SK-N-SH treated with all-trans-retinoic acid at 6 μM for 48 hours (cell line): ENCODE measurements around the gene LAMB1.

Experiments used
- BACH2 ChIP-seq: fragments of 250-450 bp; sonication (Bioruptor Pico); IDR thresholded peaks from 2 replicates; pipeline ENCODE4 v1.9.0; 2021; ENCODE audit warnings: mild to moderate bottlenecking, borderline replicate concordance
- CREB5 ChIP-seq: fragments of 250-450 bp; sonication (Bioruptor Pico); IDR thresholded peaks from 2 replicates; pipeline ENCODE4 v1.5.1; 2020; ENCODE audit warnings: low read depth, mild to moderate bottlenecking, moderate library complexity
- CSRNP3 ChIP-seq: fragments of 250-450 bp; sonication (Bioruptor Pico); IDR thresholded peaks from 2 replicates; pipeline ENCODE4 v1.5.1; 2021; ENCODE audit warnings: mild to moderate bottlenecking, moderate library complexity
- GLIS3 ChIP-seq: fragments of 250-450 bp; sonication (Bioruptor Pico); IDR thresholded peaks from 2 replicates; pipeline ENCODE4 v1.5.0; 2020; ENCODE audit warnings: mild to moderate bottlenecking, moderate library complexity
- OSR1 ChIP-seq: fragments of 250-450 bp; sonication (Bioruptor Pico); IDR thresholded peaks from 2 replicates; pipeline ENCODE4 v1.8.0; 2022; ENCODE audit warnings: moderate library complexity, mild to moderate bottlenecking, inconsistent platforms
- PATZ1 ChIP-seq: fragments of 250-450 bp; sonication (Bioruptor Pico); IDR thresholded peaks from 2 replicates; pipeline ENCODE4 v1.8.0; 2020; ENCODE audit warnings: mild to moderate bottlenecking, moderate library complexity, borderline replicate concordance
- RARB ChIP-seq: fragments of 250-450 bp; sonication (Bioruptor Pico); IDR thresholded peaks from 2 replicates; pipeline ENCODE4 v1.8.0; 2021; ENCODE audit warnings: mild to moderate bottlenecking, moderate library complexity
- TCF4 ChIP-seq: fragments of 250-450 bp; sonication (Bioruptor Pico); IDR thresholded peaks from 2 replicates; pipeline ENCODE4 v1.8.0; 2021; ENCODE audit warnings: mild to moderate bottlenecking, moderate library complexity, borderline replicate concordance
- ZFP3 ChIP-seq: fragments of 250-450 bp; sonication (Bioruptor Pico); IDR thresholded peaks from 2 replicates; pipeline ENCODE4 v1.5.0; 2020; ENCODE audit warnings: mild to moderate bottlenecking, moderate library complexity
- ZFP30 ChIP-seq: fragments of 450-650 bp; formaldehyde crosslinking; IDR thresholded peaks from 2 replicates; pipeline ENCODE4 v1.5.0; 2022; ENCODE audit warnings: mild to moderate bottlenecking, moderate library complexity
- ZNF565 ChIP-seq: fragments of 450-650 bp; formaldehyde crosslinking; conservative IDR thresholded peaks from 2 replicates; pipeline ENCODE4 v1.5.0; 2020; ENCODE audit warnings: low read depth, mild to moderate bottlenecking, moderate library complexity

DNA sequence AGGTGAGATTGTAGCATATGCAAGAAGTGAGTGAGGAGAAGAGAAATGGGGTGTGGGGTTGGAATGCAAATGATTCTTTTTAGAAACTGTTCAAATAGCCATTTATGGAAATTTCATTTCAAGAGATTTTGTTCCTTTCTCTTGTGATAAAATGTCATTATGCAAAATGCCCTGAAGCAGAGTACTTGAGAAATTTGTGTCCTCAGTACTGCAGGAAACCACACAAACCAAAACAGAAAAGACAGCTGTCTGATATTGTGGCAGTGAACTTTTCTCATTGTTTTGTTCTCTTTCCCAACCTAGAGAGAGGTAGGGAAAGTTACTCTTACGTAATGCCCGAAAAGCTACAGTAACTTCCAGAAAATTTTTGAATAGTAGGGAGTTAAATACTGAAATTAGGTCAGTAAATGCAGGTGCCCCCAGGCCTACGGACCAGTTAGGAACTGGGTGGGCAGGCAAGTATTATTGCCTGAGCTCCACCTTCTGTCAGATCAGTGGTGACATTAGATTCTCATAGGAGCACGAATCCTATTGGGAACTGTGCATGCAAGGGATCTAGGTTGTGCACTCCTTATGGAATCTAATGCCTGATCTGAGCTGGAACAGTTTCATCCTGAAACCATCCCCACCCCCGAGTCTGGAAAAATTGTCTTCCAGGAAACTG is 78.0 kb downstream of the LAMB1 start:
- TF ChIP-seq CSRNP3 (CRISPR knock-in tag) (no peak), GLIS3 (CRISPR knock-in tag) (no peak), ZFP30 (CRISPR knock-in tag) (no peak), ZFP3 (CRISPR knock-in tag) (no peak), TCF4 (no peak), RARB (no peak), PATZ1 (CRISPR knock-in tag) (no peak), BACH2 (CRISPR knock-in tag) (no peak), CREB5 (no peak), OSR1 (CRISPR knock-in tag) (no peak), ZNF565 (CRISPR knock-in tag) (no peak)
